Pancreas (tissue), 10 donors: ENCODE measurements around the gene CAPN2. TPM values are rescaled to one million over a fixed set of nuclear protein-coding genes. Genes with fewer than 3 reads are reported as not detected.

Experiments
- ATAC-seq, 4 donors: fragments of 200-7000 bp; cut with Tn5 transposase; one replicate each; pipeline versions ENCODE4 v1.8.0 to v1.9.1; 2020; ENCODE audit warnings: mild to moderate bottlenecking in 4 of 4, moderate library complexity in 4 of 4
- DNase-seq, 6 donors: peaks; one replicate each; pipeline ENCODE4 v3.0.0-alpha.2; 2020
- FAIRE-seq: peaks from 2 replicates; lab custom pipeline; 2012; peaks lifted over from hg19 to GRCh38; lab: Jason Lieb, UNC
- H3K27ac ChIP-seq, 4 donors: fragments of 200-600 bp; sonication (generic); 1 replicate in 3 of 4; 2 replicates in 1 of 4; pipeline versions ENCODE4 v1.5.0 to v1.8.0; 2020
- H3K27me3 ChIP-seq, 4 donors: fragments of 200-600 bp; one replicate each; pipeline ENCODE4 v1.8.0; 2021
- H3K36me3 ChIP-seq, 3 donors: fragments of 200-600 bp; sonication (generic) in 1 of 3; one replicate each; pipeline versions ENCODE4 v1.5.0 to v1.8.0; 2020 to 2021
- H3K4me1 ChIP-seq, 3 donors: fragments of 200-600 bp; one replicate each; pipeline ENCODE4 v1.8.0; 2021
- H3K4me3 ChIP-seq, 4 donors: fragments of 200-600 bp; sonication (generic) in 2 of 4; one replicate each; pipeline versions ENCODE4 v1.5.0 to v1.8.0; 2020 to 2021
- H3K9me3 ChIP-seq, 4 donors: fragments of 200-600 bp; one replicate each; pipeline ENCODE4 v1.8.0; 2021
- WGBS, 2 donors: extraction: QIAGEN DNeasy Blood & Tissue Kit; methylation state at CpG; one replicate each; pipeline ENCODE4 v1.1.7; 2013; 5-methylcytosine and 5-hydroxymethylcytosine counted together
- intact Hi-C, 3 donors: fragments of 100-400 bp; cut with DNase I; formaldehyde crosslinking; loops; one replicate each; pipeline versions ENCODE4 v1.11.1 to v1.14.2; 2022
- polyA plus RNA-seq, 2 donors: library from polyadenylated mRNA; stranded (reverse); fragments of 200-250 nt; gene quantifications; one replicate each; pipeline ENCODE4 v1.2.3, GENCODE V29; 2013
- total RNA-seq, 6 donors: library from RNA; stranded (reverse); fragmentation: NEBNext Ultra II Directional in 4 of 6; extraction: Animal tissue kit (Norgen Biotek cat#: 25700) in 4 of 6; gene quantifications; one replicate each; pipeline versions ENCODE4 v1.2.1 to v1.2.4, GENCODE V29; 2021 to 2023
- TF ChIP-seq, protein P1 (sequence below), 4 donors: fragments of 200-600 bp; sonication (generic) in 3 of 4; IDR thresholded peaks; one replicate each; pipeline versions ENCODE4 v1.5.0 to v1.8.0; 2021; ENCODE audit warnings: antibody characterized with exemption in 4 of 4
- donor health status: healthy with polysubstance abuse.
- donor health status: DM: no; HTN: no; CAD: no; lungs with moderate emphysema.
- donor health status: DM: no; HTN: no; CAD: no.
- donor health status: control.
- donor health status: control.
- donor health status: Bipolar disorder and iron deficiency.
- donor health status: DM: yes; HTN: yes; CAD: no.
- donor health status: DM: no; HTN: no; CAD: no.
- donor health status: DM: no; HTN: no; CAD: no.
- donor health status: DM: yes; HTN: yes; CAD: no.

CAPN2 gene
- total and polyA plus RNA-seq, 8 donors = 48.2 to 90.0 (median 55.7) TPM

DNA sequence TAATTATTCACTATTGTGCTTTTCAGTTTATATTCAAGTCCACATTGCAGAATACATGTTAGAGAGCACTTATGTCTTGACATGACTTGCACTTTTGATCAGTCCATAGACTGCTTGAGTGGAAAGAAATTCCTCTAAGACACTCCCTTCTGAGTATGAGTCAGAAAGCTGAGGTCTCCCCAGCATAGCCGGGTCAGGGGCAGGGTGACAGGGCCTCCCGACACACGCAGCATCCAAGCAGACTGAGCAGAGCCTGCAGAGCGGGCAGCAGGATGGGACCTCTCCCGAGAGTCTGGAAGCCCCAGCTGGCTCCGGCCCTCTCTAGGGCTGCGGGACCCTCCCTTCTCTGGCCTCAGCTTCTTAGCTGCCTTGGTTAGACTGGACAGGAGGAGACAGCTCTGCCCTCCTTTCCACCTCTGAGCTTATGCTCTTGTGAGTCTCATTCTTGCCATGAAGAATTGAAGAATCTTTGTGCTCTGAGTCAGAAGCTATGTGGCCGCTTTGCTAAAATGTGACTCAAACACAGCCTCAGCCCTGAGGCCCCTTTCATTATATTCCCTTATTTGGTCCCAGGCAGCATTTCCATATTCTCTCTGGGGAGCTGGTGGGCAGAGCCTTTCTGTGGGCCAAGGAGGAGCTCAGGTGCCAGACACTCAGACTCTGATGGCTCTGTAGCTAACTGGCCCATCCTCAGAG lies 11.2 kb upstream of the CAPN2 start:
- intact Hi-C loops = loop anchor here in 1 of 3 donors (10.0 kb wide), 1 partner anchor 344 kb away; no protein-coding TSS in a partner anchor
- ATAC-seq (peak in 3 of 4 donors; percentile 24 to 67 (median 34)), FAIRE-seq (no peak), DNase-seq (no peak)
- H3K4me1 ChIP-seq = peaks cover 0 to 2% (median 0%) of the 10 kb centered on the region in 3 donors
- H3K9me3 ChIP-seq = no peaks in the 10 kb centered on the region
- no peaks in the 10 kb centered on the region for H3K27me3 ChIP-seq
- H3K36me3 ChIP-seq = no peaks in the 10 kb centered on the region
- H3K4me3 ChIP-seq = no peak overlapping the region
- TF ChIP-seq, protein P1, sequence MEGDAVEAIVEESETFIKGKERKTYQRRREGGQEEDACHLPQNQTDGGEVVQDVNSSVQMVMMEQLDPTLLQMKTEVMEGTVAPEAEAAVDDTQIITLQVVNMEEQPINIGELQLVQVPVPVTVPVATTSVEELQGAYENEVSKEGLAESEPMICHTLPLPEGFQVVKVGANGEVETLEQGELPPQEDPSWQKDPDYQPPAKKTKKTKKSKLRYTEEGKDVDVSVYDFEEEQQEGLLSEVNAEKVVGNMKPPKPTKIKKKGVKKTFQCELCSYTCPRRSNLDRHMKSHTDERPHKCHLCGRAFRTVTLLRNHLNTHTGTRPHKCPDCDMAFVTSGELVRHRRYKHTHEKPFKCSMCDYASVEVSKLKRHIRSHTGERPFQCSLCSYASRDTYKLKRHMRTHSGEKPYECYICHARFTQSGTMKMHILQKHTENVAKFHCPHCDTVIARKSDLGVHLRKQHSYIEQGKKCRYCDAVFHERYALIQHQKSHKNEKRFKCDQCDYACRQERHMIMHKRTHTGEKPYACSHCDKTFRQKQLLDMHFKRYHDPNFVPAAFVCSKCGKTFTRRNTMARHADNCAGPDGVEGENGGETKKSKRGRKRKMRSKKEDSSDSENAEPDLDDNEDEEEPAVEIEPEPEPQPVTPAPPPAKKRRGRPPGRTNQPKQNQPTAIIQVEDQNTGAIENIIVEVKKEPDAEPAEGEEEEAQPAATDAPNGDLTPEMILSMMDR (IDR thresholded peaks at IDR 0.05) = no peak
- whole genome bisulfite sequencing, 2 donors = 83 to 90% methylated on average over 8 of the region's 8 CpGs
- peak overlapping the region in 1 of 4 donors; percentile 4 for H3K27ac ChIP-seq

- intact Hi-C loops = loop anchor here in 1 of 3 donors (10.0 kb wide), 1 partner anchor 342 kb away; no protein-coding TSS in a partner anchor
- Histone ChIP-seq H3K27ac (no peak overlapping the region), H3K4me3 (no peak overlapping the region), H3K4me1 (peaks cover 0 to 21% (median 7%) of the 10 kb centered on the region in 3 donors), H3K36me3 (no peaks in the 10 kb centered on the region), H3K9me3 (no peaks in the 10 kb centered on the region), H3K27me3 (no peaks in the 10 kb centered on the region)
- no peak for ATAC-seq
- 87 to 88% methylated on average over 4 of the region's 4 CpGs for WGBS, 2 donors
- no peak for DNase-seq
- no peak for FAIRE-seq
- TF ChIP-seq, protein P1 (IDR thresholded peaks at IDR 0.05) = no peak
Observed at GRCh38 chr1:223702735-223703667, 9.3 kb upstream of the CAPN2 start.

GRCh38 chr1:223703668-223704013 lies 8.7 kb upstream of the CAPN2 start:
- whole genome bisulfite sequencing, 2 donors = 41 to 44% methylated on average over 1 of the region's 1 CpG
- Histone ChIP-seq H3K27ac (no peak overlapping the region), H3K9me3 (no peaks in the 10 kb centered on the region), H3K36me3 (no peaks in the 10 kb centered on the region), H3K4me3 (no peak overlapping the region), H3K4me1 (peaks cover 0 to 24% (median 7%) of the 10 kb centered on the region in 3 donors), H3K27me3 (no peaks in the 10 kb centered on the region)
- TF ChIP-seq, protein P1 (IDR thresholded peaks at IDR 0.05) = no peak
- DNase-seq (no peak), FAIRE-seq (no peak), ATAC-seq (no peak)
- intact Hi-C loops = loop anchor here in 1 of 3 donors (10.0 kb wide), 1 partner anchor 341 kb away; no protein-coding TSS in a partner anchor

GRCh38 chr1:223704921-223705878 lies 7.1 kb upstream of the CAPN2 start:
- Histone ChIP-seq H3K4me3 (no peak overlapping the region), H3K9me3 (no peaks in the 10 kb centered on the region), H3K36me3 (no peaks in the 10 kb centered on the region), H3K4me1 (peaks cover 0 to 24% (median 7%) of the 10 kb centered on the region in 3 donors), H3K27me3 (no peaks in the 10 kb centered on the region), H3K27ac (no peak overlapping the region)
- intact Hi-C loops = loop anchor here in 1 of 3 donors (10.0 kb wide), 1 partner anchor 340 kb away; no protein-coding TSS in a partner anchor
- DNase-seq = no peak
- TF ChIP-seq, protein P1 (IDR thresholded peaks at IDR 0.05) = no peak
- FAIRE-seq = no peak
- ATAC-seq = no peak
- WGBS, 2 donors = 75 to 76% methylated on average over 8 of the region's 8 CpGs
